GM12878 (cell line): ENCODE data around the gene SIGLEC5. TPM values are rescaled to one million over a fixed set of nuclear protein-coding genes. Genes with fewer than 3 reads are reported as not detected.

Experiments
- CREB1 ChIP-seq: IDR thresholded peaks from 2 replicates; pipeline ENCODE4 v1.6.1; 2012; ENCODE audit warnings: low read depth, mild to moderate bottlenecking, inconsistent platforms
- E2F8 ChIP-seq: fragments of 450-650 bp; IDR thresholded peaks from 2 replicates; pipeline ENCODE4 v1.6.1; 2018; ENCODE audit warnings: mild to moderate bottlenecking, low read depth, moderate library complexity; ENCODE audit not compliant: partially characterized antibody
- EGR1 ChIP-seq, 2 experiments: IDR thresholded peaks; 1 replicate in 1 of 2; 2 replicates in 1 of 2; pipeline ENCODE4 v1.6.1; 2011 to 2012; ENCODE audit warnings: low read depth in 2 of 2, low read length in 2 of 2, borderline replicate concordance in 1 of 2, mild to moderate bottlenecking in 1 of 2, moderate library complexity in 1 of 2
- GABPA ChIP-seq: IDR thresholded peaks from 2 replicates; pipeline ENCODE4 v1.6.1; 2014; ENCODE audit warnings: antibody characterized with exemption, low read depth, mild to moderate bottlenecking, inconsistent platforms
- HDGF ChIP-seq: fragments of 450-650 bp; IDR thresholded peaks from 2 replicates; pipeline ENCODE4 v1.6.1; 2016; ENCODE audit warnings: antibody characterized with exemption
- IKZF2 ChIP-seq, 2 experiments: fragments of 450-650 bp; IDR thresholded peaks; 2 replicates each; pipeline ENCODE4 v1.6.1; 2017; ENCODE audit warnings: mild to moderate bottlenecking in 2 of 2, moderate library complexity in 2 of 2
- NBN ChIP-seq: fragments of 450-650 bp; IDR thresholded peaks from 2 replicates; pipeline ENCODE4 v1.6.1; 2016
- NFIC ChIP-seq: IDR thresholded peaks from 2 replicates; pipeline ENCODE4 v1.6.1; 2012; ENCODE audit warnings: low read depth, mild to moderate bottlenecking, inconsistent platforms, low read length, moderate library complexity
- NFYA ChIP-seq: IDR thresholded peaks from 2 replicates; pipeline ENCODE4 v1.6.1; 2011; ENCODE audit warnings: low read depth, mild to moderate bottlenecking, low read length, improper control_type of control experiment, borderline replicate concordance
- NR2F1 ChIP-seq: fragments of 450-650 bp; conservative IDR thresholded peaks from 2 replicates; pipeline ENCODE4 v1.6.1; 2017; ENCODE audit warnings: mild to moderate bottlenecking
- PML ChIP-seq: IDR thresholded peaks from 2 replicates; pipeline ENCODE4 v1.6.1; 2012; ENCODE audit warnings: low read length, inconsistent platforms
- POLR2AphosphoS2 ChIP-seq: IDR thresholded peaks from 2 replicates; pipeline ENCODE4 v1.6.1; 2011; ENCODE audit warnings: low read depth, mild to moderate bottlenecking, low read length, improper control_type of control experiment, moderate library complexity
- PRDM15 ChIP-seq: fragments of 450-650 bp; formaldehyde crosslinking; IDR thresholded peaks from 2 replicates; pipeline ENCODE4 v1.4.0; 2020; ENCODE audit warnings: mild to moderate bottlenecking, moderate library complexity
- RCOR1 ChIP-seq: conservative IDR thresholded peaks from 2 replicates; pipeline ENCODE4 v1.6.1; 2012; ENCODE audit warnings: low read depth, low read length, improper control_type of control experiment
- RUNX3 ChIP-seq: IDR thresholded peaks from 2 replicates; pipeline ENCODE4 v1.6.1; 2012; ENCODE audit warnings: low read length, inconsistent platforms
- SMC3 ChIP-seq: IDR thresholded peaks from 2 replicates; pipeline ENCODE4 v1.6.1; 2011; ENCODE audit warnings: low read length, improper control_type of control experiment, borderline replicate concordance
- SRF ChIP-seq, 2 experiments: IDR thresholded peaks; 2 replicates each; pipeline ENCODE4 v1.6.1; 2011; ENCODE audit warnings: low read depth in 2 of 2, low read length in 2 of 2, mild to moderate bottlenecking in 1 of 2, moderate library complexity in 1 of 2
- SUPT20H ChIP-seq: IDR thresholded peaks from 2 replicates; pipeline ENCODE4 v1.6.1; 2011; ENCODE audit warnings: low read depth, mild to moderate bottlenecking, low read length, moderate library complexity, borderline replicate concordance; ENCODE audit not compliant: control insufficient read depth
- TARDBP ChIP-seq: IDR thresholded peaks from 2 replicates; pipeline ENCODE4 v1.6.1; 2016; ENCODE audit warnings: borderline replicate concordance
- YY1 ChIP-seq: IDR thresholded peaks from 2 replicates; pipeline ENCODE4 v1.6.1; 2011; ENCODE audit warnings: low read depth, mild to moderate bottlenecking, low read length
- ZNF592 ChIP-seq: fragments of 450-650 bp; IDR thresholded peaks from 2 replicates; pipeline ENCODE4 v1.6.1; 2017; ENCODE audit warnings: mild to moderate bottlenecking, moderate library complexity
- polyA plus RNA-seq, 11 experiments: library from polyadenylated mRNA; depleted of rRNA in 4 of 11; unstranded in 6 of 11; stranded (reverse) in 5 of 11; fragments of >200 nt; fragmentation: Nextera tagmentation in 4 of 11; fragmentation: Illumina TruSeq in 1 of 11; extraction: Ambion mirVana in 4 of 11; extraction: Trizol in 1 of 11; gene quantifications; 1 replicate in 1 of 11; 2 replicates in 10 of 11; pipeline versions ENCODE4 v1.2.1 to v1.2.3, GENCODE V29; 2011 to 2016; ENCODE audit warnings: inconsistent platforms in 2 of 11, missing spikeins in 2 of 11, low read depth in 1 of 11
- total RNA-seq, 4 experiments: library from RNA; depleted of rRNA in 3 of 4; stranded (reverse); fragments of >200 nt in 3 of 4; fragmentation: Illumina TruSeq in 1 of 4; extraction: Trizol in 1 of 4; gene quantifications; 2 replicates each; pipeline versions ENCODE4 v1.2.1 to v1.2.3, GENCODE V29; 2013 to 2021

Gene SIGLEC5
- total and polyA plus RNA-seq, 10 of the 15 experiments (the other 5 are each of a cell fraction or from before 2014, with no cell fraction given), result 0.05 to 2.5 (median 1.4) TPM; not detected in 1

GRCh38 chr19:51570962-51571575 lies 59.1 kb downstream of the SIGLEC5 start, which contains the start of gene ZNF175 (continued):
- TF ChIP-seq POLR2AphosphoS2 (no peak), CREB1 (peak; percentile 50; the same call in 1 of the 2 replicates), HDGF (peak; percentile 53; the same call in 1 of the 2 replicates), RUNX3 (peak; percentile 84; the same call in 1 of the 2 replicates), NFYA (no peak), ZNF592 (no peak), EGR1 (IDR thresholded peaks at IDR 0.05; ENCODE audit: borderline replicate concordance in 1 of 2, low read depth in 2 of 2, low read length in 2 of 2) (0 out of 3 replicates have a peak, but pooled peaks of 1 of the 2 experiments have one; percentile 13), E2F8 (no peak), NR2F1 (no peak), NFIC (no peak), SUPT20H (no peak), TARDBP (peak; percentile 76), IKZF2 (IDR thresholded peaks at IDR 0.05) (peak; percentile 99 to 100), SMC3 (no peak), YY1 (peak; percentile 100), PRDM15 (no peak), SRF (IDR thresholded peaks at IDR 0.05; ENCODE audit: low read depth in 2 of 2, low read length in 2 of 2) (no peak), RCOR1 (peak; percentile 96), PML (peak; percentile 20; the same call in 1 of the 2 replicates), GABPA (peak; percentile 92), NBN (peak; percentile 83)
